ENCODE measurements around the gene FBXO42. TPM values are rescaled to one million over a fixed set of nuclear protein-coding genes. Genes with fewer than 3 reads are reported as not detected.

Gene FBXO42
- total and polyA plus RNA-seq, 2 of the 8 experiments (the other 6 are each of a cell fraction or from before 2014, with no cell fraction given): 15.1 to 17.0 TPM

- WGBS, 2 experiments (ENCODE audit: extremely low coverage in 1 of 2, insufficient coverage in 1 of 2, insufficient read length in 1 of 2, insufficient replicate concordance in 2 of 2, low coverage in 1 of 2, low lambda C conversion rate in 2 of 2, missing lambda C conversion rate in 1 of 2): 92% methylated on average over 3 of the region's 3 CpGs; no CpG with 5 or more reads in 1 of the 2 experiments
- H3K36me3 ChIP-seq (ENCODE audit: control insufficient read depth in 2 of 4, insufficient read depth in 4 of 4, low read length in 3 of 4): peaks cover 2 to 20% (median 14%) of the 10 kb centered on the region in 4 experiments; a peak in 6 of 8 replicates
- no peak overlapping the region for H3K4me2 ChIP-seq (ENCODE audit: insufficient read depth in 1 of 2, low read depth in 2 of 2, low read length in 2 of 2)
- no peak for FAIRE-seq
- H3K4me3 ChIP-seq (ENCODE audit: extremely low read depth in 1 of 4, insufficient read depth in 2 of 4, low read depth in 3 of 4, low read length in 4 of 4): no peak overlapping the region
- no peak overlapping the region for H3K56ac ChIP-seq (replicated peaks; ENCODE audit: insufficient read length, low read depth, low read length)
- H3K14ac ChIP-seq (ENCODE audit: insufficient read length): no peak overlapping the region
- H2BK5ac ChIP-seq (ENCODE audit: low read depth, low read length): no peak overlapping the region
- no peaks in the 10 kb centered on the region for H3K79me2 ChIP-seq (ENCODE audit: control insufficient read depth in 1 of 2, insufficient read depth in 2 of 2, low read length in 2 of 2)
- H3K4ac ChIP-seq (replicated peaks; ENCODE audit: insufficient read length, low read depth, low read length): no peak overlapping the region
- no peak overlapping the region for H2AK5ac ChIP-seq (ENCODE audit: low read depth, low read length)
- H3K23ac ChIP-seq (ENCODE audit: insufficient read length): no peak overlapping the region
- no peak overlapping the region for H2BK12ac ChIP-seq (ENCODE audit: low read depth, low read length)
- H4K91ac ChIP-seq (replicated peaks; ENCODE audit: insufficient read length, low read length): no peak overlapping the region
- no peaks in the 10 kb centered on the region for H3K4me1 ChIP-seq (replicated peaks in 1 of 4; ENCODE audit: control insufficient read depth in 3 of 4, insufficient read depth in 4 of 4, low read length in 3 of 4)
- no peaks in the 10 kb centered on the region for H3K27me3 ChIP-seq (replicated peaks in 1 of 4; ENCODE audit: control insufficient read depth in 3 of 4, extremely low read depth in 1 of 4, insufficient read depth in 3 of 4, low read length in 3 of 4)
- no peak overlapping the region for H4K8ac ChIP-seq (ENCODE audit: extremely low read depth, insufficient read depth, low read length)
- H3K79me1 ChIP-seq (ENCODE audit: low read depth, low read length): no peaks in the 10 kb centered on the region
- H2BK15ac ChIP-seq (ENCODE audit: low read length): no peak overlapping the region
- ChIA-PET CTCF (ENCODE audit: partially characterized antibody) (interaction anchor here (0.5 to 9.0 kb wide), 4 partner anchors 16 to 224 kb away, joined by 3 to 106 read pairs (median 8); partner anchors contain the start of gene CPLANE2), POLR2A (ENCODE audit: partially characterized antibody) (no interaction called here)
- peaks cover 0 to 3% of the 10 kb centered on the region in 2 experiments for H4K20me1 ChIP-seq (replicated peaks in 1 of 2; ENCODE audit: control insufficient read depth in 1 of 2, insufficient read depth in 2 of 2, low read length in 2 of 2)
- H3K18ac ChIP-seq (ENCODE audit: extremely low read depth, low read length): no peak overlapping the region
- H4K5ac ChIP-seq (ENCODE audit: insufficient read length, low read depth, low read length): no peak overlapping the region
- H2BK120ac ChIP-seq (replicated peaks; ENCODE audit: low read depth, low read length): no peak overlapping the region
- DNase-seq (ENCODE audit: low read depth in 1 of 2, low spot score in 2 of 2): no peak
- no peaks in the 10 kb centered on the region for H3K9me3 ChIP-seq (ENCODE audit: insufficient read depth in 2 of 2, low read depth in 1 of 2, low read length in 1 of 2)
- no peak overlapping the region for H3K9ac ChIP-seq (replicated peaks in 1 of 4; ENCODE audit: extremely low read depth in 1 of 4, low read depth in 3 of 4, low read length in 3 of 4)
- no peak overlapping the region for H3K27ac ChIP-seq (ENCODE audit: low read depth, low read length)
- no peak overlapping the region for H2AFZ ChIP-seq (ENCODE audit: low read length)
- no peaks in the 10 kb centered on the region for H3K23me2 ChIP-seq (ENCODE audit: low read depth, low read length)
- no peak overlapping the region for H2BK20ac ChIP-seq (ENCODE audit: low read length)
- no peak for TF ChIP-seq NANOG (IDR thresholded peaks at IDR 0.05; ENCODE audit: insufficient read depth, low read depth, low read length, poor library complexity, severe bottlenecking)
- TF ChIP-seq CHD2 (IDR thresholded peaks at IDR 0.05; ENCODE audit: low read length): no peak
- no peak for TF ChIP-seq EGR1 (IDR thresholded peaks at IDR 0.05; ENCODE audit: borderline replicate concordance, low read depth, low read length)
- TF ChIP-seq RNF2 (IDR thresholded peaks at IDR 0.05; ENCODE audit: borderline replicate concordance, low read depth, low read length, missing control alignments, poor library complexity, severe bottlenecking): no peak
- no peak for TF ChIP-seq MAX (IDR thresholded peaks at IDR 0.05)
- TF ChIP-seq SP1 (IDR thresholded peaks at IDR 0.05; ENCODE audit: low read depth, low read length): no peak
- TF ChIP-seq BACH1 (IDR thresholded peaks at IDR 0.05; ENCODE audit: low read length): no peak
- no peak for TF ChIP-seq SIRT6 (IDR thresholded peaks at IDR 0.05; ENCODE audit: low read length)
- TF ChIP-seq RBBP5 (IDR thresholded peaks at IDR 0.05; ENCODE audit: borderline replicate concordance, low read depth, low read length): no peak
- TF ChIP-seq TAF1 (IDR thresholded peaks at IDR 0.05; ENCODE audit: low read depth, low read length): no peak
- TF ChIP-seq GTF2F1 (IDR thresholded peaks at IDR 0.05; ENCODE audit: borderline replicate concordance, low read depth, low read length): no peak
- no peak for TF ChIP-seq KDM1A (IDR thresholded peaks at IDR 0.05; ENCODE audit: borderline replicate concordance, low read length)
- TF ChIP-seq TBP (IDR thresholded peaks at IDR 0.05; ENCODE audit: low read depth, low read length): no peak
Measured at GRCh38 chr1:16249596-16250241, 102.6 kb downstream of the FBXO42 start.
